Smooth muscle cell (in vitro differentiated cells): ENCODE measurements around the gene MPI. TPM values are rescaled to one million over a fixed set of nuclear protein-coding genes. Genes with fewer than 3 reads are reported as not detected.

Experiments used
- DNase-seq: peaks from one replicate; lab custom pipeline; 2025; ENCODE audit not compliant: unreplicated experiment; lab: John Stamatoyannopoulos, UW
- H2AFZ ChIP-seq: fragments of 200-600 bp; sonication (generic); 2 replicates; pipeline ENCODE4 v1.6.0; 2016; ENCODE audit warnings: antibody characterized with exemption, low read depth, mild to moderate bottlenecking
- H3F3A ChIP-seq: fragments of 200-600 bp; sonication (generic); 2 replicates; pipeline ENCODE4 v1.6.0; 2017; ENCODE audit warnings: antibody characterized with exemption, low read depth
- H3K27ac ChIP-seq: fragments of 200-600 bp; sonication (generic); 2 replicates; pipeline ENCODE4 v1.5.1; 2016; ENCODE audit warnings: low read depth, mild to moderate bottlenecking
- H3K27me3 ChIP-seq: fragments of 200-600 bp; sonication (generic); 2 replicates; pipeline ENCODE4 v1.6.1; 2016; ENCODE audit warnings: low read depth, mild to moderate bottlenecking
- H3K36me3 ChIP-seq: fragments of 200-600 bp; sonication (generic); 2 replicates; pipeline ENCODE4 v1.5.1; 2016; ENCODE audit warnings: low read depth
- H3K4me1 ChIP-seq: fragments of 200-600 bp; sonication (generic); 2 replicates; pipeline ENCODE4 v1.5.1; 2016; ENCODE audit warnings: low read depth
- H3K4me2 ChIP-seq: fragments of 200-600 bp; sonication (generic); 2 replicates; pipeline ENCODE4 v1.6.0; 2016; ENCODE audit warnings: mild to moderate bottlenecking
- H3K4me3 ChIP-seq: fragments of 200-600 bp; sonication (generic); 2 replicates; pipeline ENCODE4 v1.5.1; 2016; ENCODE audit warnings: mild to moderate bottlenecking
- H3K79me2 ChIP-seq: fragments of 200-600 bp; sonication (generic); 2 replicates; pipeline ENCODE4 v1.6.0; 2016; ENCODE audit warnings: low read depth, mild to moderate bottlenecking
- H3K9ac ChIP-seq: fragments of 200-600 bp; sonication (generic); 2 replicates; pipeline ENCODE4 v1.6.0; 2016; ENCODE audit warnings: low read depth
- H3K9me3 ChIP-seq: fragments of 200-600 bp; sonication (generic); replicated peaks from 2 replicates; pipeline ENCODE4 v1.5.1; 2016; ENCODE audit warnings: low read depth
- H4K20me1 ChIP-seq: fragments of 200-600 bp; sonication (generic); 2 replicates; pipeline ENCODE4 v1.6.0; 2016; ENCODE audit warnings: low read depth
- CTCF ChIP-seq: fragments of 200-600 bp; sonication (generic); IDR thresholded peaks from 2 replicates; pipeline ENCODE4 v1.5.1; 2017; ENCODE audit warnings: borderline replicate concordance, mild to moderate bottlenecking, antibody characterized with exemption; ENCODE audit not compliant: insufficient read depth, poor library complexity, severe bottlenecking
- WGBS: methylation state at CpG from one replicate; pipeline ENCODE4 v1.1.7; 2016; ENCODE audit warnings: low lambda C conversion rate; 5-methylcytosine and 5-hydroxymethylcytosine counted together
- polyA plus RNA-seq: library from polyadenylated mRNA; unstranded; fragments of >200 nt; fragmentation: Nextera tagmentation; extraction: Ambion mirVana; gene quantifications from 2 replicates; pipeline ENCODE4 v1.2.1, GENCODE V29; 2016
- total RNA-seq: library from RNA; depleted of rRNA; stranded (reverse); fragments of >200 nt; gene quantifications from 2 replicates; pipeline ENCODE4 v1.2.3, GENCODE V29; 2014

The MPI gene
- total and polyA plus RNA-seq, 2 experiments from 2014 or later, result 41.9 to 43.6 TPM

DNA sequence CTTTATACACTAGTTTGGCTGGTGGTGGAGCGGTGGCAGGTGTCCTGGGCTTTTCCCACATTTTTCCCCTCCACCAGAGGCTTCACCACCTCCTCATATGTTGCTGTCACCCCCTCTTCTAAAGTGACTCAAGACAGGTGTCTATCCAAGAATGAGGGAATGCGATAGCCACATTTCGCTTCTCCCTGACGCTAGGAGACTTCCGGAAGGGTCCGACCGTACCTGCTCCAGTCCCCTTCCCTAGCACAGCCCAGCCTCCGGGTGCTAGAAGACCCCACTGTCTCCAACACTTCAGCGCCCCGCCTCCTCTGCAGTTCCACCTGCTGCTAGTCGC lies 17.2 kb upstream of the MPI start:
- Histone ChIP-seq H3K27me3 (no peaks in the 10 kb centered on the region), H3K79me2 (peaks cover 51% of the 10 kb centered on the region), H3K4me1 (peaks cover 11% of the 10 kb centered on the region), H2AFZ (peak overlapping the region; percentile 96), H3K9me3 (no peaks in the 10 kb centered on the region), H3K4me2 (peak overlapping the region; percentile 100), H3K4me3 (peak overlapping the region; percentile 97), H4K20me1 (peaks cover 50% of the 10 kb centered on the region), H3K36me3 (no peaks in the 10 kb centered on the region), H3K27ac (peak overlapping the region; percentile 95), H3F3A (no peaks in the 10 kb centered on the region), H3K9ac (peak overlapping the region; percentile 98)
- DNase-seq, result no peak
- 5% methylated on average over 11 of the region's 11 CpGs for WGBS
- no peak for TF ChIP-seq CTCF

GRCh38 chr15:74873036-74873755 lies 16.6 kb upstream of the MPI start, which contains the start of gene SCAMP2:
Gene SCAMP2, minus strand, starts transcription at chr15:74873365. Its CDS starts 110 bp downstream, at chr15:74873255.
- WGBS, result under 1% methylated on average over 37 of the region's 52 CpGs

GRCh38 chr15:74873756-74874424 lies 16.0 kb upstream of the MPI start:
- Histone ChIP-seq H3K4me2 (peak overlapping the region; percentile 100), H3F3A (no peaks in the 10 kb centered on the region), H3K9ac (peak overlapping the region; percentile 98), H3K36me3 (no peaks in the 10 kb centered on the region), H3K4me3 (peak overlapping the region; percentile 97), H3K9me3 (no peaks in the 10 kb centered on the region), H2AFZ (peak overlapping the region; percentile 50), H4K20me1 (peaks cover 38% of the 10 kb centered on the region), H3K4me1 (peaks cover 11% of the 10 kb centered on the region), H3K79me2 (peaks cover 38% of the 10 kb centered on the region), H3K27me3 (no peaks in the 10 kb centered on the region), H3K27ac (no peak overlapping the region)
- DNase-seq, result peak; percentile 28
- 48% methylated on average over 16 of the region's 16 CpGs for WGBS
- no peak for TF ChIP-seq CTCF

More at GRCh38 chr15:74873036-74873755, 16.6 kb upstream of the MPI start, which contains the start of gene SCAMP2:
- TF ChIP-seq CTCF, result no peak
- Histone ChIP-seq H3K9ac (peak within 1 kb of the TSS; percentile 98), H3K9me3 (no peaks in the 10 kb centered on the region), H3K79me2 (peaks cover 45% of the 10 kb centered on the region), H4K20me1 (peaks cover 45% of the 10 kb centered on the region), H3K27me3 (no peaks in the 10 kb centered on the region), H3K4me2 (peak within 1 kb of the TSS; percentile 100), H3K4me3 (peak within 1 kb of the TSS; percentile 97), H3F3A (no peaks in the 10 kb centered on the region), H3K36me3 (no peaks in the 10 kb centered on the region), H3K27ac (peak within 1 kb of the TSS; percentile 95), H2AFZ (peak within 1 kb of the TSS; percentile 96), H3K4me1 (peaks cover 11% of the 10 kb centered on the region)
- peak; percentile 95 for DNase-seq
